ELF-1 (cell line): Measurements from ENCODE around the gene TCERG1L.

Experiments
- DNase-seq: peaks from one replicate; pipeline ENCODE4 v3.0.0-alpha.2; 2016; ENCODE audit warnings: low read depth, low spot score

Gene TCERG1L

DNA sequence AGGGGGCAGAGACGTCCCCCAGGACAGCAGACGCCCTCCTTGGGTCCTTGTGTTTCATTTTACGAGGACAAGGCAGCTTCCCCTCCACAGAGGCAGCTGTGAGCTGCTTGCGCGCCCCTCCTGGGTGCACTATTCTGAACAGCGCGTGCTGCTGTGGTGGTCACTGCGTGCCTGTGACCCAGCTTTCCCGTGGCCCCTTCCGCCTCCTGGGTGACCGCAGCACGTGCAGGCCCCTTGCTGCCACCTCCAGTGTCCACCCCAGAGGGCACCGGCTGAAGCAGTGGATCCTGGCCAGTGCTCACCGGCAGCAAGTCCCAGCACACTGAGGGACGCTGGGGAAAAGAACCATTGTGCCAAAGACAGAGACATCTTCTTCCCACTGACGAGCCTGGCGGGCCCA is 81.4 kb downstream of the TCERG1L start:
- DNase-seq, result no peak

DNA sequence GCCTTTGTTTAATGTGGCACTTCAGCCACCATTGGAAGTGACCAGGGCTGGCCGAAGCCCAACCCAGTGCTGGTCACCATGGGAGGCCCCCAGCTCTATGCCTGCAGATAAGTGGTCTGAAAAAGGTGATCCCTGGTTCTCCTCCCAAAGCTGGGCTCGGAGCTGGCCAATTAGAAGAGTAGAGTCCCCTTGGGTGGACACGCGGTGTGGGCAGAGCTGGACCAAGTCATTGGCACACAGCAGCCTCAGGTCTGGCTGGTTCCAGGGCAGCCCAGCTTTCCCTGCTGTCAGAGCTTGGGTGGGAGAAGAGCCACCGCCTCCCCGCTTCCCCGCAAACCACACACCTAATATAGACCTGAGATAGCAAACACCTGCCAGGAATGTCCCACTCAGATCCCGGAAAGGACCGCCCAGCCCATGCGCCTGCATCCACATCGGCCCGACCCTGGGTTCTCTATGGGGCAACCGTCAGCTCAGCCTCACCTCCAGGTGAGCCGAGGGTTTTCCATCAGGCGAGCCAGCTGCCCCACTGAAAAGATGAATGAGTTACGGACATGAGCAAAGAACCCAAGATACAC is 84.3 kb downstream of the TCERG1L start:
- DNase-seq, result no peak

DNA sequence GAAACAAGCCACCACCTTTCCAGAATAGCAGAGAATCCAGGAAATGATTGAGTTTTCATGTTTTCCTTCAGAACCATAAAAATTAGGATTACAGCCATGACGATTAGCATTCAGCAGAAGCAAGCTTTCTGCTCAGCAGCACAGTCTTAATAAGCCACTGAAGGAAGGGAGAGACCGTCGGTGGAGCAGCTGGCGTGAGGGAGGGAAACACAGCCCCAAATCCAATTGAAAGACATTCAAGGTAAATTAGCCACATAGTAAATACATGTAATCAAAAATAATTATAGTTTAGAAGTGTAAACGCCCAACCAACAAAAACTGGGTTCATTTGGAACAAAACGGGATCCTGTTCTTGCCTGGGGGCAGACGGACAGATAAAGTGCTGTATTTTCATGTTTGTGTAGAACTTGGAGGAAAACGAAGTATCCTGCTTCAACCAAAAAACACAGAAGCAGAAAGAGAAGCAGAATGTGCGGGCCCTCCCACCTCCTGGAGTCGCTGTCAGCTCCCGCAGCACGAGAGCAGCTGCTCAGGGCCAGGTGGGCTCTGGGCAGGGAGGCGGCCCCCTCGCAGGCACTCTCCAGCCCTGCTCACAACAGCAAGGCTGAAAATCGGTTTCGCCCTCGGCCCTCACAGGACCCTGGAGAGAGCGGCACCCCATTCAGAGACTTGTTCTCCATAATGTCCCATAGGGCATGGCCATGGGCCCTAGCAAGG is 84.9 kb downstream of the TCERG1L start:
- no peak for DNase-seq

DNA sequence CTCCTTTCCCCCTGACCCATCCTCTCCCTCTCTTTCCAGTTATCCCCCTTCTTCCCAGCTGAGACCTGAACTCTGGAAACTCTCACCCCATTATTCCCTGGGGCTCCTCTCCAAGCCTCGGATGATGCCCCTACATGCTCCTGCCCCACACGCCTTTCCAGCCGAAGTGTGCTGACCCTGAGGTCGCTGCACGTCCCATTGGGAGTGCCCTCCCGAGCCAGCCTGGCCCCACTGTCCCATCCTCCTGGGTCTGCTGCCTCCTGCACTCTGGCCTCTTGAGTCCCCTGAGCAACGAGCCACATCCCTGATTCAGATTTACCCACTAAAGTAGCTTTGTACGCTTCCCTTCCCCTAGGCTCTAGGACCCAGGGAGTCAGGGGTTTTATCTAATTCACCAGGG is 87.4 kb downstream of the TCERG1L start:
- no peak for DNase-seq

DNA sequence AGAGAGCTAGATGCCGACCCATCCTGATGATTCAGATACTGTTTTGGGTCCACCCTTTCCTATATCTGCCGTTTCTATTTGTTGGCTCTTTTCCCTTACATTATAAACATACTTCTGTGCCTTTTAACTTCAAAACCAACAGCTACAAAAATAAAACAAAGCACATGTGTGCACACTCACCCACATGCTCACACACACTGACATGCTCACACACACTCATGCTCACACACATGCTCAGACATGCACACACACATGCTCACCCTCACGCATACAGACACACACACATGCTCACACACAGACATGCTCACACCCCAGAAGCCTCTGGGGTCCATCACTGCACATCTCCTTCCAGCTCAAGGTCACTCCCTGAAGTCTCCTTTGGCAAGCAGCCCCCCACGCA is 88.1 kb downstream of the TCERG1L start:
- no peak for DNase-seq

DNA sequence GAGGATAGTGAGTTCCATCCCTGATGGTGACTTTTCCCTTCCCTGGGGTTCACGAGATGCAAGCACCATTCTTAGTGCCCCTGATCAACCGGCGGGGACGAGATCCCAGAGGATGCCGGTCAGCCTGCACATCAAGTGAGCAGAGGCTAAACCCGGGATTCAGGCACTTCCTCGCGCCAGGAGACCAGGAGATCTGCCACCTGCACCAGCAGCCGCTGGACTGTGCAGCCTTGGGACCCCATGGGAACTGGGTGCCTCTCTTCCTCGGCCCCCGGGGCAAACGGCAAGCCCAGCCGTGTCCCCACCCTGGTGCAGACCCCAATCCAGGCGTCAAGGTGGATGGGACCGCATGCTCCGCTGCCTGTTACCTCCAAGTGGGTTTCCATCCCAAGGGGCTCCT is 88.5 kb downstream of the TCERG1L start:
- DNase-seq, result no peak

DNA sequence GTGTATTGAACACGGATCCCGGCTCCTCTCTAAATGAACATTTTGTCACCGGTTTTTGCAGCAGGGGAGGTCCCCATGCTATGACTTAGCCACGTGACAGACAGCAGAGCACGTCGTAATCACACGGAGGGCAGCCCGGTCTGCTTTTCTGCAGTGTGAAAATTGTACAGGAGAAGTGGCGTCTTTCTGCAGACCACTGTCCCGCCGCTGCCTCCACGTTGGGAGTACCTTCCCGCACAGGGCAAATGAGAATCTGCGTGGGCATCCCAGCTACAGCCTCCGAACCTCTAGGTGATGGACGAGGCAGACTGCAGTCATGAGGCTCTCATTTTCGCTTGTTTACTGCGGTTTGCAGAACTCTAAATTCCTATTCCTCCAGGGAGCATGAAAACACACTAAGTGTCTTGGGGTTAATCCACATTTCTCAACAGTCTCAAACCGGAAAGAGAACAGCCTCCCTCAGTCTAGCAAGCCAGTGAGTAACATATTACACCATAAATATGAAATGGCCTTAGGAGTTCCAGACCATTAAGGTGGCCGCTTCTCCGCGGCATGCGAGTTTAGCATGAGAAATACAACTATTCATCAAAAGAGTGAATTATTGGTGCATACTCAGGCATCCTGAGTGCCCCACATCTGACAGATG is 89.8 kb downstream of the TCERG1L start:
- DNase-seq, result no peak

DNA sequence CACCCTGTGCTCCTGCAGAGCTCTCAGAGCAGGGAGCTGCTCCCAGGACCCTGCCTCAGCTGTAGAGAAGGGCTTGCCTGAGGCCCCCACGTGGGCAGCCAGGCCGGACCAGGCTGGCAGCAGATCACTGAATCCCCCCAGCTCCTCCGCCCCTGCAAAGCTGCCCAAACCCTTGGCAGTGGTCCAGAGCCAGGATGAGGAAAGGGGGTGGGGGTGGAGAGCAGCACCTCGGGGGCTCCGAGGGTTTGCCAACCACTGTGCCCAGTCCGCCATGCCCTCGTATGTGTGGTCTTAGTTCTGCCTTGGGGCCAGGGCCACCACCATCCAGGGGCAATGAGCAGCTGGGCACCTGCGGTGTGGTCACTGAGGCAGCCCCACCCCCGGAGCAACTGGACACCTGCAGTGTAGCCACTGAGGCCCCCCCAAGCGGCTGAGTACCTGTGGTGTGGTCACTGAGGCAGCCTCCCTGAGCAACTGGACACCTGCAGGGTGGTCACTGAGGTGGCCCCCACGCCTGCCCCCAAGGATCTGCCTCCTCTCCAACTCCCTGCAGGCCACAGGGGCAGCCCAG is 90.8 kb downstream of the TCERG1L start:
- no peak for DNase-seq

DNA sequence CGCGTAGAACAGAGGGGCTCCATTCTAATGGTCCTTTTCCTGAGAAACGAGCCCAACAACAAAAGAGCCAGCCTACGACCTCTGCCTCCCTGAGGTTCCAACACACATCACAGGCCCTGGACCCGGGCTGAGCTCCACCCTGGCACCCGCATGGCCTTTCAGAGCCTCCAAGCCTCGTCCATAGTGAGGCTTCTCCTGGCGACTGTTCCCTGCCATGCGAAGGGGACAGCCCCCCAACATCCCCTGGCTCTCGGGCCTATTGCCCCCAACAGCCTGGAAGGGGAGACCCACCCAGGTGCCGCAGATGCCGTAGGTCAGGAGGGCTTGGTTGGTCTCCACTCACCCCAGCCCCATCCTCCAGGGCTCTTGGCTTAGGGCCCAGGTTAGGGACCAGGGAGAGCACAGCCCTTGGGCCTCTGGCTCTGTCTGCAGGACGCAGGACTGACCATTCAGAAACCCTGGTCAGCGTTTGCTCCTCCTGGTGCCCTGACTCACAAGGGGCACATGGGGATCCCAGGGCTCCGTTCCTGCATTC is 91.5 kb downstream of the TCERG1L start:
- DNase-seq, result no peak

DNA sequence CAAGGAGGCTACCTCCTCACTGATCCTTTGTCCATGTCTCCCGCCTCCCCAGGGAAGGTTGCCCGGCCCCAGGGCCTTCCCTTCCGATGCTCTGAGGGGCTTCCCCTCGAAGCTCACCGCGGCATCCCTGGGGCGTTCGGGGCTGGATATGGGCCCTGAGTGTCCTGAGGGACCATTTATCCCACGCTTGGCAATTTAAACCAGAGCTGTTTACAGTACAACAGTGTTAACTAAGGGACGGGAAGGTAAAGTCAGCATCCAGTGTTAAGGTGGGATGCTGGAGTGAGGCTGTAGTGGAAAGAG is 92.0 kb downstream of the TCERG1L start:
- no peak for DNase-seq

DNA sequence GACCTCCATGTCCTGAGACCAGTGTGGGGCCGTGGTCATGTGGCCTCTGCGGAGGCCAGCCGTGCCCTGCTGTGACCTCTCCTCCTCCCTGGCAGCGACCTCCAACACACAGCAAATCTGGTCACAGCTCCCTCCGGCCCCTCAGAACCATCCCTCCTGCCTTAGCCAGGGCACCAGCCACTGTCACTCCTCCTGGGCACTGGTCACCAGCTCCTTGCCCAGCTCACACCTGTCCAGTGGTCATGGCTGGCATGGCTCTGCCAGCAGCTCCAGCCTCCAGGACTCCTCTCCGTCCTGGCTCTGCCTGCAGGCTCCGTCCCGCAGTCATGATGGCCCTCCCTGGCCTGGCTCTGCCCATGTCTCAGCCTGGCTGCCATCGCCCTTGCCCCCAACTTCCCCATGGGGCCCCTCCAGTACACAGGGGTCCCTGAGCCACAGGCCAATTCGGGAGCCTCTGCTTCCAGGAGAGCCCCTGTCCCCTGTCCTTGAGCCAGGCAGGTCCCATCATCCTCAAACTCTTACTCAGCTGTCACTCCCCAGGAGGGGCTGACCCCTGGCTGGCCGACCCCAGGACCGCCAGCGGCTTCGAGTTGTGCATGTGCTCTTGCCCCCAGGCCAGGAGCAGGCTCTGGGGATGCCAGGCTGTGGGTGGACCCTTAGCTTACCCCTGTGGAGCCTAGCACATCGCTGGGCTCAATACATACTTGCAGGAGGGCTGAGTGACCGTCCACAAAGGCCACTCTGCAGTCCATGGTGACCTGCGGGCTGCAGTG is 92.5 kb downstream of the TCERG1L start:
- no peak for DNase-seq

DNA sequence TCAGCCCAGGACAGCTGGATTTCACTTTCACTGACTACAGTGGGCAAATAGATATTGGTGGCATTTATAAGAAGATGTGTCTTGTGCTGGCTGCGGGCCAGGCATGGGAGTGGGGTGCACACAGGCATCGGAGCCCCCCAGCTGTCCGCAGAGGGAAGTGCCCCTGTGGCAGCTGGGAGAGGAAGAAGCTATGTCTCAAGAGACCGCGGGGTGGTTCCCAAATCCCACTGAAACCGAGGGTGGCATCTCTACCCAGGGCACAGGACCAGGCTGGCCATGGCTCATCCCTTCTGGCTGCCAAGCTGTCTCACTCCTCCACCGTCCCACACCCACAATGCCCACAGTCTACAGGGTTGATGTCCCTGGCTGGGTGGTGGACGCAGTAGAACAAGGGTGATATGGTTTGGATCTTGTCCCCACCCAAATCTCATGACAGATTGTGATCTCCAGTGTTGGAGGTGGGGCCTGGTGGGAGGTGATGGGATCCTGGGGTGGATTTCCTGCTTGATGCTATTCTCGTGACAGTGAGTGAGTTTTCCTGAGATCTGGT is 94.8 kb downstream of the TCERG1L start:
- no peak for DNase-seq

DNA sequence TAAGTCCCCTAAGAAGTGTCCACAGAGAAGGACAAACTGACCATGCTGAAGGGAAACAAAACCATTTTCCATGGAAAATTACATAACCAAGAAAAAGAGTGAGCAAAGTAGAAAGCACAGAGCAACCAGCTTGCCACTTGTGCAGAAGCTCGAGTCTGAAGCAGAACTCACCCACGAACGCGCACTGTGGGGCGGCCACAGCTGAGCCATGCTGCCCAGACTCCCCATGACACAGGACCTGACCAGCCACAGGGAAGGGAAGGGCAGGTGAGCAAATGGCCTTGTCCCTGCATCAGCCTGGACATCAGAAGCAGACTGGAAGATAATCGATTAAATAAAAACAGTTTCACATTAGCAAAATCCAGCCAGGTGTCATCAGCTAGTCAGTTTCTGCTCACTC is 95.7 kb downstream of the TCERG1L start:
- no peak for DNase-seq

DNA sequence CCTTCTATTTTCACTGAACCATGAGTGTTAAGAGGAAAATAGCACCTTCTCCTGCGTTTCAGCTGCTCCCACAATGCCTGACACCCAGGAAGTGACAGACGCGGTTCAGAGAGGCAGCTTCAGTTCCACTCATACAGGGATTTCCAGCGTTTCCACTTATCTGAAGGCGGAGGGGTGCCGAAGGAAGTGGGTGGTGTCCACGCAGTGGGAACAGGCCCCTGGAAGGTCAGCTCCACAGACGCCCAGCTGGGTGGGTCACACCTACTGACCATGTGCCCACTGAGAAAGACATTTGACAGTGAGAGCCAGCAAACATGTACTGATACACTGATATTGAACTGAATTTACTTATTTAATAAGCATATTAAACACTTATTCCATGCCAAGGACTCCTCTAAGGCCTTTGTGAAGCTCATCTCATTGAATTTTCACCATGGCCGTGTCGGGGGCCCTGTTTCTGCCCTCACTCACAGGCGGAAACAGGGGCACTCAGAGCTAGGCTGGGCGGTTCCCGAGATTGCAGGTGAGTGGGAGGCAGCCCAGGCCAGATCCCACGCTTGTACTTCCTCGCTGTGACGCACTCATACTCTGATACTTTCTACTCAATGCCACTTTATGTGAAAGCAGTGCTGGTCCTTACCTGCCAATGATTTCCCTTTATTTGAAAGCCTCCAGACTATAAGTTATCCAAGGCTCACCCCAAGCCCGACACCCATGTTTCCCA is 96.8 kb downstream of the TCERG1L start:
- DNase-seq, result no peak

DNA sequence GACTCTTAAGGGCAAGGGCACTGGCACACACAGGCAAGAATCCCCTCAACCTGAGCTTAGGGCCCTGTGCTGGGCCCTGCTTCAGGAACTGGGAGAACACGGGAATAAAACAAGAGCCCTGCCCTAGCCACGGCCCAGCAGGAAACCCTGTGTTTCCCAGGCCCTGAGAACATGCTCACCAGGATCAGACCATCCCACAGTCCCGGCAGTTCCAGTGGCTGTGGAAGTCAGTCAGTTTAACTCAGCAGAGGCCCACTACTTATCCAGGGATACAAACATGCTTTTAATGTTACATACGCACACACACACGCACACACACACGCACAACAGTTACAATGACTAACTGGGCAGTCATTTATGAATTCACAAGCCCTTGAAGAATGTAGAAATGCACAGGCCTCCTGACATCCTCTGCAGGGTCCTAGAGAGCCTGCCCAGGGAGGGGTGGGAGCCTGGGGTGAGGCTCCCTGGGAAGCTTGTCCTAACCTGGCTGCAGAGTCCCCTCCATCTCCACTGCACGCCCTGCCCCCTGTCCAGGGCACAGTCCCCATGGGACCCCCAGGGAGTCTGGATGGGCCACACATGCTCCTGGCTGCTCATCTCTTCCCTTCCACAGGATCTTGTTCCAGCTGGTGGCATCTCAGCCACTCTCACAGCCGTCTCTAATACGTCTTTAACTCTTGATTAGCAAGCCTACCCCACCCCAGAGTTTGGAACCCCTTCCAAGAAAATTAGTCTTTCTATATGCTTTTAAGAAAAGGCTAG is 97.6 kb downstream of the TCERG1L start:
- no peak for DNase-seq

DNA sequence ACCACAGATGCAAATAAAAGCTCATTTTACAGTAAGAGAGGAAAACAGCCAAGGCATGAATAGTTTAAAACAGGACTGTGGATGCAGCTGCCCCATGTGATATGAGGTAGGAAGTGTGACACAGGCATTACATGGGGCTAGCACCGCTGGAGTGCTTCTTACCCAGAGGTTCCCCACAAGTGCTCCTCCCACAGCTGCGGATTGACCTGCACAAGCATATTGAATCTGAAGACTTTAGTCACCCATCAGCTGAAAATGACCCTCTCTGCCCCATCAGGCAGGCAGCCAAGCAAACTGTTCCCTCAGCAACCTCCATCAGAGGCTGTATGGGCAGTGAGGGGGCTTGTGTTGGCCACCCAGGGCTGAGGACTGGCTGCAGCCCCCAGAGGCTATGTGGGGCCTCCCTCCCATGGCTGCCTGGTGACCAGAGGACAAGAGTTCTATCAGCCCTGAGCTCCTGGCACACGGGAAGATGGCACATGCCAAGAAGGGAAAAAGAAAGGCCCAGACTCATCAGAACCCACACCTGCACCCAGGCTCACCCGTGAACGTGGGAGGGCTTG is 98.7 kb downstream of the TCERG1L start:
- no peak for DNase-seq

DNA sequence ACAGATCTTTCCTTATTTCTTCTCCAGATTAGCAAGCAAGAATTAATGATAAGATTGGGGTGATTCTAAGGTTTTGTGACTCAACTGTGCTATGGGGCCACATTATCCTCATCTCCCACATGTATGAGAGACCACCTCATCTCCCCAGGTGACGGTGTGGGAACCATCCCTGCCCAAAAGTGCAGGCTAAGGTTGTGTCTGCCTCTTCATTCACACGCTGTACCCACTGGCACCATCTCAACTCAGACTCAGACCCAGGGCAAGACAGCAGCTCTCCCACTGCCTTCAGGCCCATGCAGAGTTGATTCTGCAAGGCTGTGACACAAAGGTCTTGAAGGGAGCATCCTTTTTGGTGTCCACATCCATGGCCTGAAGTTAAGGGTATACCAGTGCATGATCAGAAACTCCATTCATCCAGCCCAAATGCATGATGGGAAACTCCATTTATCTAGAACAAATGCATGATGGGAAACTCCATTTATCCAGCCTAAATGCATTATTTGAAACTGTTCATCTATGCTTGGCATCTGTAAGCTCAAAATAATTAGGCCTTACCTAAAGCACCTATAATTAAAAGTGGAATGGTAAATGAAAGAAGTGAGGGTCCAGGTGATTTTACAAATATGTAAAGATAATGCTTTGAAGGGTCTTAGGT is 99.4 kb downstream of the TCERG1L start:
- DNase-seq, result no peak

DNA sequence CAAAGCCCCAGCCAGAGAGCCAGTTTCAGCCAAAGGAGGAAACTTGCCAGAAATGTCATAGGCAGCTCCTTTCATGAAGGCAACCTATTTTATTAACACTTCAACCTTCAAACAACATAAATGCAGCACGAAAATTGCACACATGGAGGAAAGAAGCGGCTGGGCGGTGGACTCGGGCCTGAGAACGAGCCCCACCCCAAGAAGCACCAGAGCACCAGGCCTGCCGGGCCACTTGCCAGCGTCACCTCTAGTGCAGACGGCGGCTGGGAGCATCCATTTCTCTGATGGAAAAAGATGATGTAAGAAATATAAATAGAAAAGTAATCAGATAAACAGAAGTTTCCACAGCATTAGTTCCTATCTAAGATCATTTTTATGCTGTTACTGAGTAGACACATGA is 100.0 kb downstream of the TCERG1L start:
- DNase-seq, result no peak

DNA sequence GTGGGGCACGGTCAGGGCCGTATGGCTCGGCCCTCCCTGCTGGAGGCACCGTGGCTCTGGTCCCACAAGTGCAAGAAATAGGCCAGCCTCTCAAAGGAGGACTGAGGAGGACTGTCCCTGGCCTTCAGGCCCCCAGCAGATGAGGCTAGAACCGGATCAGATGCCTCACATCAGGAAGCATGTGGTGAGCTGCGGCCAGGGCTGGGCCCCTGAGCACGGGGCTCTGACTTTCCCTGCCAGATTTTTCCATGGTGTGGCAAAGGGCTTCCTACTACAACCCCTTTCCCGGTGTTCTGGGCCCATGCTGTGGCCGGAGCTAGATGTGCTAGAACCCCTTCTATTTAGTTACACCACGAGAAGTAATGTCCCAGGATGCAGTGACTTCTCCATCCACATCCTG is 100.4 kb downstream of the TCERG1L start:
- no peak for DNase-seq

DNA sequence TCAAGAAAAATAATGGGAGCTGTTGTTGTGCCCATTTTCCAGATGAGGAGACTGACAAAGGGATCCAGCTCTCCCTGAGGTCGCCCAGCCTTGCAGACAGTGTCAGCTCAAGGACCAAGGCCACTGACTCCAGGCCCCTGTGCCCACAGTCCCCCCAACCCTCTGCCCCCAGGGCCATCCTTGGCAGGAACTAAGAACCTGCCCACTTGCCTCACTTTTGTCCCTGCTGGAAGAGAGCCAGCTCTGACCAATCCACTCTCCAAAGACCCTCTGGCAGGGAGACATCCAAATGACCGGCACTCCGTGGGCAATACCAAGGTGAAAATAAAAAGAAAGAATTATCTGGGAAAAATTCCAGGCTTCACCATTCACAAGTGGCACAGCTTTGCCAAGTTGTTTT is 101.3 kb downstream of the TCERG1L start:
- DNase-seq, result no peak
